Placental pericyte (primary cell): ENCODE measurements around the gene HSFX3. TPM values are rescaled to one million over a fixed set of nuclear protein-coding genes. Genes with fewer than 3 reads are reported as not detected.

Experiments used
- total RNA-seq: library from RNA; depleted of rRNA; stranded (reverse); fragments of >200 nt; gene quantifications from 2 replicates; pipeline ENCODE4 v1.2.3, GENCODE V29; 2012

HSFX3 gene
- total RNA-seq = not detected in 2 replicates

GRCh38 chrX:149549701-149550100 is at the start of gene HSFX3:
TSS of gene HSFX3 (minus strand) at chrX:149549924. CDS start at chrX:149549852, 72 bp downstream.

GRCh38 chrX:149595214-149595613 is 45.5 kb upstream of the HSFX3 start, which contains the start of gene HSFX2:
TSS of gene HSFX2 (minus strand) at chrX:149595314. CDS start at chrX:149594700, 614 bp downstream.

GRCh38 chrX:149587359-149587758 is 37.6 kb upstream of the HSFX3 start, which contains the start of gene MAGEA9B:
TSS of gene MAGEA9B (minus strand) at chrX:149587459. CDS start at chrX:149583179, 4,280 bp downstream.

GRCh38 chrX:149540621-149541520 is 8.9 kb downstream of the HSFX3 start, which contains the start of gene EOLA1:
TSS of gene EOLA1 (plus strand) at chrX:149541012. CDS start at chrX:149545631, 4,619 bp downstream.

GRCh38 chrX:149504915-149505651 is 44.6 kb downstream of the HSFX3 start, which contains the start of gene IDS:
TSS of gene IDS (minus strand) at chrX:149505306. CDS start at chrX:149505137, 169 bp downstream.

Other genes with a start within 250 kb of the HSFX3 start
- gene IDS, start 44.6 kb downstream of the HSFX3 start, total RNA-seq = 40.3 and 85.2 TPM in 2 replicates
- 13.6 and 13.8 TPM in 2 replicates for gene EOLA1, start 8.9 kb downstream of the HSFX3 start, total RNA-seq
- gene MAGEA9B, start 37.5 kb upstream of the HSFX3 start, total RNA-seq = not detected in 2 replicates
- 0.14 TPM in 1 of 2 replicates, not detected in the other for gene HSFX2, start 45.4 kb upstream of the HSFX3 start, total RNA-seq
- 14.6 and 16.2 TPM in 2 replicates for gene TMEM185A, start 81.9 kb upstream of the HSFX3 start, total RNA-seq
- gene MAGEA11, start 162.1 kb upstream of the HSFX3 start, total RNA-seq = not detected in 2 replicates
- 0.29 and 0.88 TPM in 2 replicates for gene HSFX1, start 224.1 kb upstream of the HSFX3 start, total RNA-seq
- not detected in 2 replicates for gene MAGEA9, start 232.0 kb upstream of the HSFX3 start, total RNA-seq